Activated T-cell treated with anti-CD3 and anti-CD28 coated beads, Interleukin-2, amount 50 U/mL, for 72 hours (primary cell): ENCODE measurements around the gene KAZALD1. TPM values are rescaled to one million over a fixed set of nuclear protein-coding genes. Genes with fewer than 3 reads are reported as not detected.

Experiments
- ATAC-seq, 2 donors: fragments of 150-1000 bp; cut with Tn5 transposase; replicated peaks in 1 of 2; 2 replicates each; pipeline ENCODE4 v1.10.0; 2021; ENCODE audit warnings: moderate library complexity in 2 of 2, mild to moderate bottlenecking in 1 of 2
- DNase-seq, 2 donors: peaks; one replicate each; pipeline ENCODE4 v3.0.0; 2021 to 2022; ENCODE audit warnings: mixed read lengths in 1 of 2
- H3K27ac Mint-ChIP-seq: one replicate; pipeline ENCODE4 v1.8.0; 2022; ENCODE audit warnings: mild to moderate bottlenecking, moderate library complexity, mixed read lengths
- H3K27me3 Mint-ChIP-seq: one replicate; pipeline ENCODE4 v1.8.0; 2022; ENCODE audit warnings: low read depth, mixed read lengths
- H3K36me3 Mint-ChIP-seq, 2 donors: one replicate each; pipeline ENCODE4 v1.8.0; 2022; ENCODE audit warnings: mixed read lengths in 2 of 2, mild to moderate bottlenecking in 1 of 2; ENCODE audit not compliant: insufficient read depth in 2 of 2
- H3K4me1 Mint-ChIP-seq: one replicate; pipeline ENCODE4 v1.8.0; 2022; ENCODE audit warnings: low read depth, mixed read lengths
- H3K4me3 Mint-ChIP-seq, 2 donors: one replicate each; pipeline ENCODE4 v1.8.0; 2022; ENCODE audit warnings: mild to moderate bottlenecking in 2 of 2, mixed read lengths in 2 of 2, moderate library complexity in 2 of 2
- H3K9me3 Mint-ChIP-seq, 2 donors: one replicate each; pipeline ENCODE4 v1.8.0; 2022; ENCODE audit warnings: mixed read lengths in 2 of 2
- total RNA-seq, 2 donors: library from RNA; stranded (reverse); gene quantifications; one replicate each; pipeline ENCODE4 v1.2.3, GENCODE V29; 2022

The KAZALD1 gene, protein sequence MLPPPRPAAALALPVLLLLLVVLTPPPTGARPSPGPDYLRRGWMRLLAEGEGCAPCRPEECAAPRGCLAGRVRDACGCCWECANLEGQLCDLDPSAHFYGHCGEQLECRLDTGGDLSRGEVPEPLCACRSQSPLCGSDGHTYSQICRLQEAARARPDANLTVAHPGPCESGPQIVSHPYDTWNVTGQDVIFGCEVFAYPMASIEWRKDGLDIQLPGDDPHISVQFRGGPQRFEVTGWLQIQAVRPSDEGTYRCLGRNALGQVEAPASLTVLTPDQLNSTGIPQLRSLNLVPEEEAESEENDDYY
- total RNA-seq: under 1 TPM; 0.49 to 0.53 TPM

- no peaks in the 10 kb centered on the region for H3K9me3 Mint-ChIP-seq
- H3K27me3 Mint-ChIP-seq: peaks cover 36% of the 10 kb centered on the region
- peak in 1 of 2 donors; percentile 17 for ATAC-seq
- peak within 1 kb of the TSS; percentile 87 for H3K27ac Mint-ChIP-seq
- H3K36me3 Mint-ChIP-seq: peaks cover 0 to 3% of the 10 kb centered on the region in 2 donors
- peaks cover 48% of the 10 kb centered on the region for H3K4me1 Mint-ChIP-seq
- H3K4me3 Mint-ChIP-seq: peak within 1 kb of the TSS; percentile 85 to 87
- no peak for DNase-seq
Observed at GRCh38 chr10:101061624-101062231, at the start of gene KAZALD1. TSS of gene KAZALD1 (plus strand) at chr10:101061989. CDS start at chr10:101062593, 604 bp downstream.

DNA sequence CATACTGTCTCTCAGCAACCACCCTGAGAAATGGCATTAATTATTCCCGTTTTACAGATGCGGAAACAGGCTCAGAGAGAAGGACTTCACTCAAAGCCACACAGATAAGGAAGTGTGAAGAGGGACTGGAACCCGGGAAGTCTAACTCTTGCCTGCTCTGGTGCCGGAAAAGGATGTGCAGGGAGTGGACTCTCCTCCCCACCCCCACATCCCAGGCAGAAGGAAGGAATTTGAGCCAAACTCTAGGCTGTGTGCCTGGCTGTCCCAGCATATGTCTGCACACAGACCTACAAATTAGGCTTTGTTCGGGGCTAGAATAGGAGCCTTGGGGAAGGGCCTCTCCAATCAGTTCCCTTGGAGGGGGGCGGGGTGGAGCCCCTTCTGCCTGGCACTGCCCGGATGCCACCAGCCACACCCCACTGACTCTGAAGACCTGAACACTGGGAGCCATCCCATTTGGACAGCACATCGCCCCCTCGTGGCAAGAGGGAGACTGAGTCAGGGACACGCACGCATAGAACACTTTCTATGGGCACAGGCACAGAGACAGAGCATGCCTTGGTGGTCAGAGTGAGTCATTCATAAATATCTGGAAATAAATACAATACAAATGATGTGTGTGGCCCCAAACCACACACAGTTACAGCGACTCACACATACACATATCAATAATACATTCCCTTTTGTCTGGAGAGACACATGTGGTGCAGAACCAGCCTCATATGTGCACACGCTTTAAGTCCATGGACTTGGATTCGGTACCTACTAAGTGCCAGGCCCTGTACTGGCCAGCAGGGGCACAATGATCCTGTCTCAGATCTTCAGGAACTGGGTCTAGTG lies 49.0 kb upstream of the KAZALD1 start:
- peak overlapping the region; percentile 24 to 35 for H3K4me3 Mint-ChIP-seq
- ATAC-seq: peak; percentile 84 to 86

GRCh38 chr10:101013365-101013825 lies 48.4 kb upstream of the KAZALD1 start:
- Mint-ChIP-seq H3K36me3 (no peaks in the 10 kb centered on the region), H3K27me3 (peaks cover 32% of the 10 kb centered on the region), H3K9me3 (no peaks in the 10 kb centered on the region), H3K4me3 (peak overlapping the region; percentile 24 to 35), H3K27ac (no peak overlapping the region), H3K4me1 (peaks cover 29% of the 10 kb centered on the region)
- DNase-seq: no peak
- no peak for ATAC-seq

More for the DNA sequence above, 49.0 kb upstream of the KAZALD1 start:
- Mint-ChIP-seq H3K4me1 (peaks cover 27% of the 10 kb centered on the region), H3K27ac (no peak overlapping the region), H3K36me3 (no peaks in the 10 kb centered on the region), H3K27me3 (peaks cover 25% of the 10 kb centered on the region), H3K9me3 (no peaks in the 10 kb centered on the region)
- peak; percentile 81 to 83 for DNase-seq

- H3K27ac Mint-ChIP-seq: no peak overlapping the region
- peaks cover 33% of the 10 kb centered on the region for H3K4me1 Mint-ChIP-seq
- no peaks in the 10 kb centered on the region for H3K9me3 Mint-ChIP-seq
Observed at GRCh38 chr10:101014230-101014884, 47.4 kb upstream of the KAZALD1 start.

GRCh38 chr10:101014966-101015581 lies 46.7 kb upstream of the KAZALD1 start:
- peak in 1 of 2 donors; percentile 35 for ATAC-seq
- peaks cover 42% of the 10 kb centered on the region for H3K27me3 Mint-ChIP-seq
- no peaks in the 10 kb centered on the region for H3K36me3 Mint-ChIP-seq
- H3K4me1 Mint-ChIP-seq: peaks cover 33% of the 10 kb centered on the region
- no peak overlapping the region for H3K27ac Mint-ChIP-seq
- DNase-seq: peak in 1 of 2 donors; percentile 18
- H3K9me3 Mint-ChIP-seq: no peaks in the 10 kb centered on the region
- H3K4me3 Mint-ChIP-seq: no peak overlapping the region

More at GRCh38 chr10:101014230-101014884, 47.4 kb upstream of the KAZALD1 start:
- DNase-seq (peak; percentile 80 to 84), ATAC-seq (peak; percentile 33 to 41)
- Mint-ChIP-seq H3K27me3 (peaks cover 37% of the 10 kb centered on the region), H3K4me3 (no peak overlapping the region), H3K36me3 (no peaks in the 10 kb centered on the region)

GRCh38 chr10:101015582-101015973 lies 46.2 kb upstream of the KAZALD1 start:
- no peaks in the 10 kb centered on the region for H3K36me3 Mint-ChIP-seq
- no peak for ATAC-seq
- peaks cover 33% of the 10 kb centered on the region for H3K4me1 Mint-ChIP-seq
- H3K27me3 Mint-ChIP-seq: peaks cover 44% of the 10 kb centered on the region
- no peaks in the 10 kb centered on the region for H3K9me3 Mint-ChIP-seq
- H3K27ac Mint-ChIP-seq: no peak overlapping the region
- no peak for DNase-seq
- H3K4me3 Mint-ChIP-seq: no peak overlapping the region

DNA sequence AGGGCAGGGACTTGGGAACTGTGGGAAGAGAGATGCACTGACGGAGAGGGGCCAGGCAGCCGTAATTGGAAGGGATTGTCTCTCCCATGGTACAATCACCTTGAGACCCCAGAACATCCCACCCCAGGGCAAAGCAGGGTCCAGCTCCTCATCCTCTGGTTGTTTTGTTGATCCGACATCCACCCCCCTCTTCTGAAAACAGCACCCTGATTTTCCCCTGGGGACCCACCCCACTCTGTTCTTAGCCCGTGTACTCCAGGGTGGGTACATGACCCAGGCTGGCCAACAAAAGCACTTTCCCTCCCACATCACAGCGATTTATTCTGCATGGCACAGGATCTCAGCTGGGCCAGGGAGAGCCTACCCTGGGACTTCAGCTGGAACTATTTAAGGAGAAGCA lies 45.0 kb upstream of the KAZALD1 start:
- ATAC-seq: no peak
- H3K27ac Mint-ChIP-seq: no peak overlapping the region
- no peaks in the 10 kb centered on the region for H3K36me3 Mint-ChIP-seq
- no peak overlapping the region for H3K4me3 Mint-ChIP-seq
- peaks cover 33% of the 10 kb centered on the region for H3K4me1 Mint-ChIP-seq
- peaks cover 50% of the 10 kb centered on the region for H3K27me3 Mint-ChIP-seq
- DNase-seq: no peak
- H3K9me3 Mint-ChIP-seq: no peaks in the 10 kb centered on the region

DNA sequence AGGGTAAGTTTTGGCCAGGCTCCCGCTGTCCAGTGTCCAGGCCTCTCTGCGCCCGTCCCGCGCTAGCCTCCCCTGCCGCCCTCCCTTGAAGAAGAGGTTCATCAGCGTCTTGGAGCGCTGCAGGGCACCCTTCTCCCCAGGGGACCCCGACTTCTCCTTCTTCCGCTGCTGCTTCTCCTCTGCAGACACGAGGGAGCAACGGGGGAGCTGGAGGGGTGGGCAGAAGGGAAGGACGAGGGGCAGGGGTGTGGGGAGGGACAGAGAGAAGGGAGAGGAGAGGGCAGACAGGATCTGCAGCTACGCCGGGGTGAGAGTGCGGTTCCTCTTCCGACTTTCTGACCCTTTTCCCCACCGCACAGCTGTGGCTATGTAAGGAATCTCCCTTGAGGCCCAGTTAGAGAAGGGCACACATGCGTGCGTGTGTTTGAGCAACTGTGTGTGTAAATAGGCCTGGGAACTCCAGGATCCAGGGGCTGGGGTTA lies 43.6 kb upstream of the KAZALD1 start:
- DNase-seq (no peak), ATAC-seq (no peak)
- H3K4me1 Mint-ChIP-seq: peaks cover 26% of the 10 kb centered on the region
- no peak overlapping the region for H3K27ac Mint-ChIP-seq
- peaks cover 48% of the 10 kb centered on the region for H3K27me3 Mint-ChIP-seq
- no peaks in the 10 kb centered on the region for H3K36me3 Mint-ChIP-seq
- peak overlapping the region in 1 of 2 donors; percentile 32 for H3K4me3 Mint-ChIP-seq
- H3K9me3 Mint-ChIP-seq: no peaks in the 10 kb centered on the region

DNA sequence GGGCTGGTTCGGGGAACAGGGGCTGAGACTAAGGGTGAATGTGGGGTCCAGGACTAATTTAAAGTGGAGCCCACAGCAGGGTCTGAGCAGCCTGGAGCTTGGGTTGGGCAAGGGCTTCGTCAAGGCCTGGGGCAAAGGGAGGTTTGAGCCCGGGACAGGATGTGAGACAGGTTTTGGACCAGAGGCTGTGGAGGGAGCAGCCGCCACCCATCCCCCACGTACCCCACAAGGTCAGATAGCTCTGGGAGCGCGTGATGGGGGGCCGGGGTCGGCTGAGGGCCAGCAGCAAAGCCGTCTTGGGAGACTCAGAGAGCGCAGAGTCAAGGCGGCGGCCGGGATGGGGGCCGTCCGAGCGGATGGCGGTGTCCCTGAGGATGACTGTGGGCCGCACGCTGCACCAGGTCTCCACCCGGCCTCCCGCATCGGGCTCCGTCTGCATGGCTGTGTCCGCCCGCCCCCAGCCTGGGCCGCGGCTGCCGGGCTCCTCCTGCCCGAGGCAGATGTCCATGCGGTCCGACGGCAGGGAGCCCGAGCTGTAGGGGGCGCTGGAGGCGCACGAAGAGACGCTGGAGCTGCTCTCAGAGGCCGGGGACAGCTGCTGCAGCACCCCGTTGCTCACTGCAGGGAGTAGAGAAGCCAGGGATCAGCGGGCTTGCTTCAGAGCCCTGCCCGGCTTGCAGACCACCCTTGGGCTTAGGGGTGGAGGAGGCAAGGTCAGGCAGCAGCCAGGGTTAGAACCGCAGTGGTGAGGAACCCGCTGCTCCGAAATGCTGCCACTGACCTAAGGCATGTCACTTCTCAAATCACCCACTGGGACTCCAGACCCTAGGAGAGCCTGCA lies 43.0 kb upstream of the KAZALD1 start:
- DNase-seq: peak; percentile 88 to 89
- Mint-ChIP-seq H3K27me3 (peaks cover 44% of the 10 kb centered on the region), H3K9me3 (no peaks in the 10 kb centered on the region), H3K4me1 (peaks cover 22% of the 10 kb centered on the region), H3K27ac (no peak overlapping the region), H3K36me3 (no peaks in the 10 kb centered on the region), H3K4me3 (peak overlapping the region in 1 of 2 donors; percentile 32)
- ATAC-seq: peak; percentile 85

GRCh38 chr10:101019440-101019703 lies 42.4 kb upstream of the KAZALD1 start:
- H3K27me3 Mint-ChIP-seq: peaks cover 44% of the 10 kb centered on the region
- H3K9me3 Mint-ChIP-seq: no peaks in the 10 kb centered on the region
- no peak overlapping the region for H3K4me3 Mint-ChIP-seq
- peaks cover 17% of the 10 kb centered on the region for H3K4me1 Mint-ChIP-seq
- no peaks in the 10 kb centered on the region for H3K36me3 Mint-ChIP-seq
- no peak for ATAC-seq
- no peak overlapping the region for H3K27ac Mint-ChIP-seq
- DNase-seq: no peak

GRCh38 chr10:101020427-101021075 lies 41.2 kb upstream of the KAZALD1 start:
- ATAC-seq (no peak), DNase-seq (no peak)
- H3K36me3 Mint-ChIP-seq: no peaks in the 10 kb centered on the region
- H3K9me3 Mint-ChIP-seq: no peaks in the 10 kb centered on the region
- H3K4me1 Mint-ChIP-seq: peaks cover 6% of the 10 kb centered on the region
- no peak overlapping the region for H3K27ac Mint-ChIP-seq
- peaks cover 44% of the 10 kb centered on the region for H3K27me3 Mint-ChIP-seq
- H3K4me3 Mint-ChIP-seq: no peak overlapping the region
